Loucy (cell line): Measurements from ENCODE around the gene AUH.

Experiments used
- H2AFZ ChIP-seq: fragments of 200-600 bp; sonication (generic); 2 replicates; pipeline ENCODE4 v1.6.0; 2016; ENCODE audit warnings: antibody characterized with exemption, mild to moderate bottlenecking, low read length, moderate library complexity
- H3F3A ChIP-seq: fragments of 200-600 bp; 2 replicates; pipeline ENCODE4 v1.6.0; 2016; ENCODE audit warnings: antibody characterized with exemption, low read depth, mild to moderate bottlenecking
- H3K27me3 ChIP-seq: fragments of 200-600 bp; sonication (generic); 2 replicates; pipeline ENCODE4 v1.6.1; 2014; ENCODE audit warnings: low read length, mild to moderate bottlenecking; ENCODE audit not compliant: insufficient read depth, poor library complexity, severe bottlenecking
- H3K36me3 ChIP-seq: fragments of 200-600 bp; sonication (generic); 2 replicates; pipeline ENCODE4 v1.6.1; 2016; ENCODE audit warnings: low read length; ENCODE audit not compliant: insufficient read depth
- H3K4me1 ChIP-seq: fragments of 200-600 bp; sonication (generic); 2 replicates; pipeline ENCODE4 v1.5.1; 2014; ENCODE audit warnings: low read length, mild to moderate bottlenecking; ENCODE audit not compliant: insufficient read depth, poor library complexity, severe bottlenecking
- H3K4me2 ChIP-seq: fragments of 200-600 bp; sonication (generic); 2 replicates; pipeline ENCODE4 v1.6.0; 2014; ENCODE audit warnings: antibody characterized with exemption, low read length, low read depth, mild to moderate bottlenecking; ENCODE audit not compliant: poor library complexity, severe bottlenecking
- H3K4me3 ChIP-seq: fragments of 200-600 bp; sonication (generic); 2 replicates; pipeline ENCODE4 v1.5.1; 2014; ENCODE audit warnings: low read length, mild to moderate bottlenecking, mixed read lengths; ENCODE audit not compliant: poor library complexity, severe bottlenecking
- H3K79me2 ChIP-seq: fragments of 200-600 bp; sonication (generic); 2 replicates; pipeline ENCODE4 v1.6.1; 2014; ENCODE audit warnings: low read length; ENCODE audit not compliant: insufficient read depth
- H3K9ac ChIP-seq: fragments of 200-600 bp; sonication (generic); 2 replicates; pipeline ENCODE4 v1.6.0; 2014; ENCODE audit warnings: mild to moderate bottlenecking, low read depth, low read length, moderate library complexity; ENCODE audit not compliant: poor library complexity, severe bottlenecking
- H3K9me2 ChIP-seq: fragments of 200-600 bp; sonication (generic); replicated peaks from 2 replicates; pipeline ENCODE4 v1.6.1; 2016; ENCODE audit warnings: low read depth, low read length, mixed read lengths
- H3K9me3 ChIP-seq: fragments of 200-600 bp; sonication (generic); 2 replicates; pipeline ENCODE4 v1.6.1; 2014; ENCODE audit warnings: mild to moderate bottlenecking, antibody characterized with exemption, low read length, low read depth; ENCODE audit not compliant: insufficient read depth
- H4K20me1 ChIP-seq: fragments of 200-600 bp; sonication (generic); 2 replicates; pipeline ENCODE4 v1.6.0; 2014; ENCODE audit warnings: antibody characterized with exemption, low read length, mild to moderate bottlenecking; ENCODE audit not compliant: insufficient read depth, poor library complexity, severe bottlenecking
- EZH2phosphoT487 ChIP-seq: fragments of 200-600 bp; IDR thresholded peaks from 2 replicates; pipeline ENCODE4 v1.6.1; 2018; ENCODE audit warnings: antibody characterized with exemption, mild to moderate bottlenecking, moderate library complexity, borderline replicate concordance
- TF ChIP-seq, protein P1 (sequence below): fragments of 200-600 bp; sonication (generic); conservative IDR thresholded peaks from 2 replicates; pipeline ENCODE4 v1.5.1; 2014; ENCODE audit warnings: mild to moderate bottlenecking, antibody characterized with exemption, low read length

AUH gene

DNA sequence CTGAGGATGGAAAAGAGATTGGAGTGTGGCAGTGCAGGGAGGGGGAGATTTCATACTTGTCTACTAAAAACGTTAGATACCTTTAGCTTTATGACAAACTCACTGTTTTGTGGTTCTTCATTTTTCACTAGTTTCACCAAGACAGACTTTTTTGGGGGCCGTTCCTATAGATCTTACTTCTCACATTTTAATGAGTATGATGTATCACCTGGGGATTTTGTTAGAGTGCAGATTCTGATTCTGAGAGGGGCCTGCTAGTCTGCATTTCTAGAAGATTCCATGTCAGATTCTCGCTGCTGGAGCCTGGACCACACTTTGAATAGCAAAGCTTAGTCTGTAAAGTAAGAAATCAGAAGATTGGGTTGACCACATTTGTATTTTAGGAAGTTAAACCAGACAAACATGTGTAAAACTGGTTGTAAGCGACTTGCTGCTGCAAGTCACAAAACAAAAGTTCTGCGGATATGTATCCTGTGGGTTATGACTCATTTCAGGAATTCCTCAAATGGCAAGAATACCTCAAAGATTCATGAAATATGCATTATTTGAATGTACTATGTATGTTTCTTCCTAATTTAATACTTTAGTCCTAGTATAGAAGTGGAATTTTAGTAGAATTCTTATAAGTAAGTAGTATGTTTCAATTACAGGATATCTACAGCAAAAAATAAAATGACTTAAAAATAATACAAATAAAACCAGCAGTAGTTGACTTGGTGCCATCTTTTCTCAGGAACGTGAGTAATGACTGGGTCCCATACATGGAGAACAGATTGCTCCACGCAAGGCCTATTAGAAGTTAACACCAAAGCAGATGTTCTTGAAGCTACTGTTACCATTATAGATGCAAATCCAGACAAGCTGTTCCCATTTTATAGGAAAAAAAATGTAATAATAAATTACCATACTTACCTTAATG is 34.1 kb upstream of the AUH start:
- Histone ChIP-seq H3K4me2 (no peak overlapping the region), H3K4me1 (no peaks in the 10 kb centered on the region), H3K9me2 (no peaks in the 10 kb centered on the region), H3K9me3 (no peaks in the 10 kb centered on the region), H3K9ac (no peak overlapping the region), H4K20me1 (no peaks in the 10 kb centered on the region), H3K79me2 (no peaks in the 10 kb centered on the region), H3K36me3 (no peaks in the 10 kb centered on the region), H2AFZ (no peak overlapping the region), H3K4me3 (no peak overlapping the region), H3K27me3 (no peaks in the 10 kb centered on the region), H3F3A (no peaks in the 10 kb centered on the region)
- TF ChIP-seq, protein P1, sequence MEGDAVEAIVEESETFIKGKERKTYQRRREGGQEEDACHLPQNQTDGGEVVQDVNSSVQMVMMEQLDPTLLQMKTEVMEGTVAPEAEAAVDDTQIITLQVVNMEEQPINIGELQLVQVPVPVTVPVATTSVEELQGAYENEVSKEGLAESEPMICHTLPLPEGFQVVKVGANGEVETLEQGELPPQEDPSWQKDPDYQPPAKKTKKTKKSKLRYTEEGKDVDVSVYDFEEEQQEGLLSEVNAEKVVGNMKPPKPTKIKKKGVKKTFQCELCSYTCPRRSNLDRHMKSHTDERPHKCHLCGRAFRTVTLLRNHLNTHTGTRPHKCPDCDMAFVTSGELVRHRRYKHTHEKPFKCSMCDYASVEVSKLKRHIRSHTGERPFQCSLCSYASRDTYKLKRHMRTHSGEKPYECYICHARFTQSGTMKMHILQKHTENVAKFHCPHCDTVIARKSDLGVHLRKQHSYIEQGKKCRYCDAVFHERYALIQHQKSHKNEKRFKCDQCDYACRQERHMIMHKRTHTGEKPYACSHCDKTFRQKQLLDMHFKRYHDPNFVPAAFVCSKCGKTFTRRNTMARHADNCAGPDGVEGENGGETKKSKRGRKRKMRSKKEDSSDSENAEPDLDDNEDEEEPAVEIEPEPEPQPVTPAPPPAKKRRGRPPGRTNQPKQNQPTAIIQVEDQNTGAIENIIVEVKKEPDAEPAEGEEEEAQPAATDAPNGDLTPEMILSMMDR = no peak
- TF ChIP-seq EZH2phosphoT487 = no peak

DNA sequence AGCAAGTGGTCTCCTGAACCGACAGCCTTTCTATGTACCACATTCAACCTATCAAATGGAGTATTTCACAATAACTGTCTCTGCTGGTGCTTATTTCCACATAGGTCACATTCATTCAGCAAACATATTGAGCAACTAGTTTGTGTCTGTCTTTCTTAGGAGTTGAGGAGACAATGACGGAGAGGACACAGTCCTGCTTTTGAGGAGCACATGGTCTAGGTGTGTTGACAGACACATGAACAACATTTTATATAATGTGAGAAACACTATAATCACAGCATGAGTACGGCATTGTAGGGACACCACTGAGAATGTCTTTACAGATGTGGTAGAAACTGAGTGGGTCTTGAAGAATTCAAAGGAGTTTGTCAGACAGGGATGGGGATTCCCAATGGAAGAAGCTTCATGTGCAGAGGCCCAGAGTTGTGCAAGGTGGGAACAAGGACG is 33.4 kb upstream of the AUH start:
- Histone ChIP-seq H3F3A (no peaks in the 10 kb centered on the region), H3K9me3 (no peaks in the 10 kb centered on the region), H3K4me2 (no peak overlapping the region), H3K4me1 (no peaks in the 10 kb centered on the region), H4K20me1 (no peaks in the 10 kb centered on the region), H3K9ac (no peak overlapping the region), H3K79me2 (no peaks in the 10 kb centered on the region), H3K36me3 (no peaks in the 10 kb centered on the region), H3K27me3 (no peaks in the 10 kb centered on the region), H2AFZ (no peak overlapping the region), H3K9me2 (no peaks in the 10 kb centered on the region), H3K4me3 (no peak overlapping the region)
- TF ChIP-seq, protein P1 = no peak
- TF ChIP-seq EZH2phosphoT487 = no peak

DNA sequence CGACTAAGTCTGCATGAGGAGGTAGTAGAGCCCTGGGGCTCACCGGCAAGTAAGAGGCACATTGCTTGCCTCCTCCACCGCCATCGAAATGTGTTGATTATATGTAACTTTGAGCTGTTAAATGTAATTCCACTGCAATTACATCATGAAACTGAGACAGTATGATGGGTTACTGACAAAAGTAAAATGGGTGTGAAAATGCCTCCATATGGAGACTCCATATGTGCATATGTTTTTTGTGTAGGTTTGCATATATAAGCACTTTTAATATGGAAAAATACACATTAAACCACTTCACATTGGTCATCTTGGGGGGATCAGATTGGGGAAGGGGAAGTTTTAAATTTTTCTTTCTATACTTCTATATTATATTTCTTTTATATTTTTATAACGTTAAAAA is 32.1 kb upstream of the AUH start:
- Histone ChIP-seq H2AFZ (no peak overlapping the region), H3K9me3 (no peaks in the 10 kb centered on the region), H4K20me1 (no peaks in the 10 kb centered on the region), H3K9ac (no peak overlapping the region), H3K27me3 (no peaks in the 10 kb centered on the region), H3K36me3 (no peaks in the 10 kb centered on the region), H3K79me2 (no peaks in the 10 kb centered on the region), H3K4me2 (no peak overlapping the region), H3F3A (no peaks in the 10 kb centered on the region), H3K9me2 (no peaks in the 10 kb centered on the region), H3K4me1 (no peaks in the 10 kb centered on the region), H3K4me3 (no peak overlapping the region)
- TF ChIP-seq EZH2phosphoT487 = no peak
- TF ChIP-seq, protein P1 = no peak
